Testis (tissue), 2 donors: ENCODE results near the gene PPARG.

Experiments used
- POLR2A ChIP-seq: fragments of 450-650 bp; IDR thresholded peaks from one replicate; pipeline ENCODE4 v1.6.1; 2017; ENCODE audit warnings: antibody characterized with exemption, mild to moderate bottlenecking, moderate library complexity
- TF ChIP-seq, protein P1 (sequence below), 3 experiments: fragments of 450-650 bp in 2 of 3; fragments of 200-600 bp in 1 of 3; sonication (generic) in 1 of 3; IDR thresholded peaks; one replicate each; pipeline ENCODE4 v1.5.1; 2016 to 2019; ENCODE audit warnings: antibody characterized with exemption in 3 of 3, mild to moderate bottlenecking in 2 of 3, moderate library complexity in 1 of 3

- TF ChIP-seq, protein P1, sequence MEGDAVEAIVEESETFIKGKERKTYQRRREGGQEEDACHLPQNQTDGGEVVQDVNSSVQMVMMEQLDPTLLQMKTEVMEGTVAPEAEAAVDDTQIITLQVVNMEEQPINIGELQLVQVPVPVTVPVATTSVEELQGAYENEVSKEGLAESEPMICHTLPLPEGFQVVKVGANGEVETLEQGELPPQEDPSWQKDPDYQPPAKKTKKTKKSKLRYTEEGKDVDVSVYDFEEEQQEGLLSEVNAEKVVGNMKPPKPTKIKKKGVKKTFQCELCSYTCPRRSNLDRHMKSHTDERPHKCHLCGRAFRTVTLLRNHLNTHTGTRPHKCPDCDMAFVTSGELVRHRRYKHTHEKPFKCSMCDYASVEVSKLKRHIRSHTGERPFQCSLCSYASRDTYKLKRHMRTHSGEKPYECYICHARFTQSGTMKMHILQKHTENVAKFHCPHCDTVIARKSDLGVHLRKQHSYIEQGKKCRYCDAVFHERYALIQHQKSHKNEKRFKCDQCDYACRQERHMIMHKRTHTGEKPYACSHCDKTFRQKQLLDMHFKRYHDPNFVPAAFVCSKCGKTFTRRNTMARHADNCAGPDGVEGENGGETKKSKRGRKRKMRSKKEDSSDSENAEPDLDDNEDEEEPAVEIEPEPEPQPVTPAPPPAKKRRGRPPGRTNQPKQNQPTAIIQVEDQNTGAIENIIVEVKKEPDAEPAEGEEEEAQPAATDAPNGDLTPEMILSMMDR (IDR thresholded peaks at IDR 0.05), result no peak
- no peak for TF ChIP-seq POLR2A
Observed at GRCh38 chr3:12321015-12321414, 32.1 kb downstream of the PPARG start.
